Right kidney (tissue), 1 donor: Measurements from ENCODE around the gene BCAS3.
A peak's percentile ranks its signal among the peaks of the same experiment; 100 is the strongest.

Source experiments
- DNase-seq: peaks from one replicate; pipeline ENCODE4 v3.0.0-alpha.2; 2016

Gene BCAS3

DNA sequence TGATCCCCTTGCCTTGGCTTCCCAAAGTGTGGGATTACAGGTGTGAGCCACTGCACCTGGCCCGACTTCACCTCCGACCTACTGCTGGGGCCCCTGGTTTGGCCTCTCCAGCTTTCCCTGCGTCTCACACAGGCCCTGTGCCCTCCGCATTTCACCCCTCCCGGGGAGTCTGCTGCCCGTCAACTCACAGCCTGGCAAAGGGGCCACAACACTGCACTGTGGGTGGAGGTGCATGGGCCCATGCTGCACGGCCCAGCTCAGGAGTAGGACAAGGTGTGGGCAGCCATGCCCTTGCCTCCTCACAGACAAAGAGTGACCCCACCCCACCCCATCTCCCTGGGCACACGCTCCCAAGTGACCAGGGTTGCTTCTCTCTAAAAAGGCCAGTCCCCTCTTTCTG, 709.4 kb downstream of the BCAS3 start:
- no peak for DNase-seq

DNA sequence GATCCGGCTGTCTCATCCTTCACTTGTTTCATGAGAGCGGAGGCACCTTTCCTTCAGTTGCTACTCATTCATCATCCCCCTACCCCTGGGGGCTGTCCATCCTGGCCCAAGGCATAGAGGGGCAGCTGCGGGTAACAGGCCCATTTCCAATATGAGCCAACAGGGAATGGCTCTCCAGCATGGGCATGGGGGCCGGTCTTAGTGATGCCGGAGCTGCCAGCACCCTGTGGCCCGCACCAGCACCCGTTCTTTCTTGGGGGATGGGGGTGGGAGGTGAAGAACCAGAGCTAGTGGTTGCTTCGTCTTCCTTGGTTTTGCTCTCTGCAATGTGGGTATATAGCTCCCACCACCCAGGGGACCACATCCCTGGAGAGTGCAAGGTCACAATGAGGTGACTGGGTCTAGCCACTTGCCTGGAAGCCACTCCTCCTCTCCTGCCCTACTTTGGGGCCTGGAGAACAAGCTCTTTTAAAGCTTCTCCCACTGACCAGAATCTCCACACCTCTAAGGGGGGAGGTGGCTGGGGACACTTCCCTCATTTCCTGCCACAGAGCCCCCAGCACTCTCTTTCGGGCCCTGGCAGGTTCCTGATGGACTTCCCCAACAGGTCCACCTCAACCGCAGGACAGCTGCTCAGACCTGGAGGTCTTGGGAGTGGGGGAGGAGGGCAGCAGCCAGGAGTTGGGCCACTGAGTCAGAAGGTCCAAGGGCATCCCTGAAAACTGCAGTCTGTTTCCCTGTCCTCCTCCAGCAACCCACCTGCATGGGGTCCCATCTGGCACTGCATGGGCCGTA, 710.1 kb downstream of the BCAS3 start:
- DNase-seq: no peak

DNA sequence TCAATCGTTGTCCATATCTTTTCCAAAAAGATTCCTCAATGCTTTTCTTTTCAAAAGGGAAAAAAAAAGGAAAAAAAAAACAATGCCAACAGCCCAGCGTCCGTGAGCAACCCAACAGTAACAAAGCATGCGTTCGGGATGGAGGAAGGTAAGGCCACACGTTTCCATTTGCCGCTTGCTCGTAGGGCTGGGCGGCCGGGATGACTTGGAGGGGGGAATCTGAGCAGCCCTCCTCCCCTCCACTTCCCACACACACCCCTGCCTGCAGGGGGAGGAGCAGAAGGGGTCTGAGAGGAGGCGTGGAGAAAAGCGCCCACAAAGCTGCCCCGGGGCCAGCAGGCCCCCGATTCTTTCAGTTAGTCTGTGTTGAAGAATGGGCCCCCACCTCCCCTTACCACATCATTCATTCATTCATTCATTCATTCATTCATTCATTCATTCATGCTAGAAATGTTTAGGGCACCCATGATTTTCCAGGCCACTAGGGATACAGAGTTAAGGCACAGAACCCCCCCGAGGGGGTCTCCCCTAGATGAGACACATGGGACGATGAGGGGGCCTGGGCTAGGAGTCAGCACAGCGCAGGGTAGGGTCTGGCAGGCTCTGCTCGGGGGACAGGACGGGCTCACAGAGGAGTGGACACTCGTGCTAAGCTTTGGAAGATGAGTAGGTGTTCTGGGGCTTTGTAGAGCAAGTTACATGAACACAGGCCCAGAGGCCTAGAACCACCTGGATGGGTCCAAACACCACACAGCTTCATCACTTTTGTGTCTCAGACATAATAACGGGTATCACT, 711.1 kb downstream of the BCAS3 start:
- peak; percentile 9 for DNase-seq

DNA sequence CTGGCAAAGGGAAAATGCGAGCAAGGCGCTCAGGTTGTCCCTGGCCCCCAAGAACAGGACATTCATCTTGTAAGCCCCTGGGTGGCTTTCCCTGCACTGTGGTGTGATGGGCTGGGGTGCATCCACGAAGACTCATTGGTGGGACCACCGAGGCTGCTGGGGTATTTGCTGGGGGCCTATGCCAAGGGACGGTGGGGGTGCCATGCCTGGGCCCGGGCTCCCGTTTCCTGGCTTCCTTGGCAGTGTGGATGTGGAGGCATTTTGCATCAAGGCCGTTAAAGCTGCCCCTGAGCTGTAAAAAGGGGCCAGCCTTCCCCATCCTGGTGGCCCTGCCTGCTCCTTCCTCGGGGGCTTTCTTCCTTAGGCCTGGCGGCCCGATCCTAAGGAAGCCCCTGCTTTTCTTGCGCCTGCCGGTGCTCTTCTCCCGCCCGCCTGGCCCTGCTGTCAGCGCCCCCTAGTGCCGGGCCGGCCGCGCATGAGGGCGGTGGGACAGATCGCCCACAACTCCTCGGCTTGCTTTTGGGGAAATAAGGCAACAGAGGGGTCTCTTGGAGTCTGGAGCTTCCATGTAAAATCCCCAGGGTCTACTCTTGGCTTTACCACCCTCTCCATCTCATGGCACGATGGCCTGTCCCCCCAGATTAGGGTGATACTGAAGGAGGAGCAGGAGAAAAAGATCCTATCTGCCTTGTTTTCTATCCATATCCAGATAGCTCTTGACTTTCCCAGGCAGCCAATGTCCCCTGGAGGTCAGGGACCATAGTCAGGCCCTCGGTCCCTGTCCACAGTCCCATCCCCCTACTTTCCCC, 712.2 kb downstream of the BCAS3 start:
- DNase-seq: peak; percentile 78

DNA sequence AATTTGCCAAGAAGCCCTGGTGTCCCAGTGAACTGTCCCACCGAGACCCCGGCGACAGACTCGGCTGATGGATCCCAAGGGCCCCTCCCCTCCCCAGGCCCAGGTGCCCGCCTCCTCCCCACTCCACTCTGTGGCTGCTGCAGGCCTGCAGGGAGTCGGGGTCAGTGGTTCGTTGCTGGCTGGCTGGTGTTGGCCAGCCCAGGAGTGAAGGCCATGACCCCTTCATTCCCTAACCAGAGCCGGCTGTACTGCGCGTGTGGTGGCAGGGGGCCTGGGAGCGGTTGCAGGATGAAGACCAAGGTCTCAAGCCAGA, 712.8 kb downstream of the BCAS3 start:
- DNase-seq: no peak

DNA sequence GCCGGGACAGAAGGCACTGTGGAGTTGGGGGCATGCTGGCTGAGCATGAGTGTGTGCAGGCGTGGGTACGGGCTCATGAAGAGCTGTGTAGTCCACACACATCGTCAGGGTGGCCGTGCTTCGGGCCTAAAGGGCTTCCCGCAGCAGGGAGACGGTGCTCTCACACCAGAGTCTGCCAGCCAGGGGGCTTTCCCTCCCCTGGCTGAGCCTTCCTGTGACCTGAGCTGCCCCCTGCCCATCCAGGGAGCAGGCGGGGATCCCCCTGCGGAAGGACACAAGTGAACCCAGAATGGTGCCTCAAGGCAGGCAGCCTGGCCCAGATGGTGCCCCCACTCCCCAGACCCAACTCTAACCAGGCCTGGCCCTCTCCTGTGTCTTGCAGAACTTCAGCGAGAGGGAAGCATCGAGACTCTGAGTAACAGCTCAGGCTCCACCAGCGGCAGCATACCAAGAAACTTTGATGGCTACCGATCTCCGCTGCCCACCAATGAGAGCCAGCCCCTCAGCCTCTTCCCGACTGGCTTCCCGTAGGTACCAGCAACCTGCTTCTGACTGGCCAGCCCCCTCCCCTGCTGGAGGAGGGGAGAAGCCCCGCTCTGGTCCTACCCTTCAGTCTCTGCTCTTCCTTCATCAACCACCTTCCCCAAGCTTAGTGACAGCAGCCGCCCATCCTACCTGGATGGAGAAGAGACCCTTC, 714.1 kb downstream of the BCAS3 start:
- no peak for DNase-seq

DNA sequence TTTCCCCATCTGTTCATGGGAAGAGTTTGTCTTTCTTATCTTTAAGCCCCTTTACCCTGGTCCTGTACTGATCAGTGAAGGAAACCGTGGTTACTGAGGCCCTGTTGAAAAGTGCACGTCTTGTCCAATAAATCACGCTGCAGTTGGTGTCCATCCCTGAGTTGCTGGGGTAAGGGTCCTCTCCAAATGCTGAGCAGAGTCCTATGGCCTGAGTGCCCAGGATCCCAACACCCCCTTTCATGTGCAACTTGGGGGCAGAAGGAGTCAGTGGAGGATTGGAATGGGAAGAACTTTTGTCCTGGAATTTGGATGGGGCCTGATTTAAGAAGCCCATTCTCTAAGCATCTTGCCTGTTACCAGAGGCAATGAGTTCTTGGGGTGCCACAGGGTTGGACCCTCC, 715.0 kb downstream of the BCAS3 start:
- DNase-seq: no peak

DNA sequence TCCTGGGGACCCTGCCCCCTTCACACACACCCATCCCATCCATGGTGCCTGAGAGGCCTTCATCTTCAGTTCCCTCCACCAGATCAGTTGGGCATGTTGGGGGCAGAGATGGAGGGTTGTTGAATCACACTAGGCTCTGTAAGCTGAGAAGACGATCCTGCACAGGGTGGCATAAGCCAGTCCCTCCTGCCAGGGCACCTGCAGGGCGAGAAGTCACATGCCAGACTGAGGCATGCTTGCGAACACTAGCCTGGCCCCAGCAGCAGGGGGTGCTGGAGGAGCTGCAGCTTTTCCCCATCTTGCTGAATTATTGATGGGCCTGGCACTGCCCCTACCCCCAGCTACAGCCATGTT, 715.9 kb downstream of the BCAS3 start:
- DNase-seq: no peak

DNA sequence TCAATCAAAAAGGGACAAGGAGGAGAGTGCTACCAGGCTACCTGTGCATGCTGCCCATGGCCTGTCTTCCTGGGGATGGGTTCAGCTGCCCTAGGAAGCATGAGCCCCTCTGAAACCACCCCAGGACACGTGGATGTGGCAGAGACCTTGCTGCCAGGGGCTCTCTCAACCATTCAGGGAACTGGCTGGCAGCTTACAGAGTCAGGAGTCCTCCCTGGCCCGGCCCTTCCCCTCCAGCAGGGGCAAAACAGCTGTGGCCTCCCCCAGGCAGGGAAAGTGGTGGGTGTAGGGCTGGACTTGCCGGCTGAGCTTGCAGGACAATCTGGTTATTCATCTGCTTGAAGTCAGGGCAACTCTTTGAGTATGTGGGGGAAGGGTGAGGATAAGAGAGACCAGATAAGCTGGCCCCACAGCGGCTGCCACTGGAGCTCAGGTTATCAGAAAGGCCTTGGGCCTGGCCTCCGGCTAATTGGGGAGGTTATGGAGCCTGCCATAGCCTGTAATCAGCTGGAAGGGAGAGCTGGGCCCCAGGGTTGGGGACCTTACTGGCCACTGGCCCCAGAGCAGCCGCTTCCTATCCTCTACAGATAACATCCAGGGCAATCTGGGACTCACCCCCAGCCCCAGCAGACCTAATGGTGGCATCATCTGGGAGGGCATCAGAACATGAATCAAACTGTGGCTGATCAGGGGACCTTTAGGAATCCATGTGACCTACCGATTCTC, 716.4 kb downstream of the BCAS3 start:
- peak; percentile 31 for DNase-seq

DNA sequence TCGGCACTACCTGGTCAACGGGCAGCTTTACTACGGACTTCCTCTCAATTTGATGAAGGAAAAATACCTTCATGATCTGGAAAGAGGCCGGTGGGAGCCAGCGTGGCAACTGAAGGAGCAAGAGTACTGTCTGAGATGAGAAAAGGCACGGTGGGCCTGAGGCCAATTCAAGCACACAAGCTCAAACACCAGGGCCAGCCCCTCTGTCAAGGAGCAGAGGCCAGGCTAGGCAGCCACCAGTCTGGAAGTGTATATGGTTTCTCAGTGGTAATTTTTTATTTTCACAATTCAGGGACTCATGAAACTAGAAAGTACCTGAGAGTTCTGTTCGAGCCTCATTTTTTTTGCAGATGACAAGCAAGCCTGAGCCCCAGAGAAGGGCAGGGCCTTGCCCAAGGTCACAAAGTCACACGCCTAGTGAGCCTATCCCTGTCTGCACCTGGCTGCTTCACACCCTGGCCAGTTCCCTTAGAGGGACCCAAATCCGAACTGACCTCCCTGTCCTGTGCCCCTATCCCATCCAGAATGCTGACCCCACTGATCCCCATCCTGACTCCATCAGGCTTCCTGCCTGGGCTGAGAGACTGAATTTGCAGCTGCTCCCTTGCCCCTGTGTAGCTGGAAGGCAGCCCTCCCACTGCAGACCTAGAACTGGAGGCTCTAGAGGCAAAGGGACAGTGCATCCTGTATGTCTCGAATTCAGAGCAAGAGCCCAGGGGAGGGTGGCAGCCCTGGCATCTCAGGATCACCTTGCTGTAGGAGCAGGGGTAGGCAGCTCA, 717.2 kb downstream of the BCAS3 start:
- peak; percentile 43 for DNase-seq

DNA sequence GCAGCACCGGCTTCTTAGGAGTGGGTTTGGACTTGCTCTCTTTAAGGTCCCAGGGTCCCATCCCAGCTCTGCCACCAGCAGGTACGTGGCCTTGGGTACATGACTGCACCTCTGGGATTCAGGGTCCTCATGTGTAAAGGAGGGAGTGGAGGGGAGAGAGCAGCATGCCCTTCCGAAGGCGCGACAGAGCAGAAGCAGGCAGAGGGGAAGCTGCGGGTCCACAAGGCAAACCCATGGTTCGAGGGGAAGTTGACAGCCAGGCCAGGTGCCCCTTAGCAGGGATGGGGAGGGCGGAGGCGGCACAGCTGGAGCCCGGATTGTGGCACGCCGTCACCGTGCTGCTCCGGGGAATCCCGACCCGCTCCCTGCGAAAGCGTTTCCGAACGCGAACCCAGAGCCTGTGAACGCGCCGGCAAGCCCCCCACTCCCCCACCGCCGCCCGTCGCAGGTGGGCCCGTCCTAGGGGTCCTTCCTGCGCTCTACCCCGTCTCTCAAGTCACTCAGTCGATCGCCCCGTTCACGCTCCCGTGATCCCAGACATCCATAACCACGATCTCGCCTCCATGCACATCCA, 717.8 kb downstream of the BCAS3 start:
- peak; percentile 70 for DNase-seq

DNA sequence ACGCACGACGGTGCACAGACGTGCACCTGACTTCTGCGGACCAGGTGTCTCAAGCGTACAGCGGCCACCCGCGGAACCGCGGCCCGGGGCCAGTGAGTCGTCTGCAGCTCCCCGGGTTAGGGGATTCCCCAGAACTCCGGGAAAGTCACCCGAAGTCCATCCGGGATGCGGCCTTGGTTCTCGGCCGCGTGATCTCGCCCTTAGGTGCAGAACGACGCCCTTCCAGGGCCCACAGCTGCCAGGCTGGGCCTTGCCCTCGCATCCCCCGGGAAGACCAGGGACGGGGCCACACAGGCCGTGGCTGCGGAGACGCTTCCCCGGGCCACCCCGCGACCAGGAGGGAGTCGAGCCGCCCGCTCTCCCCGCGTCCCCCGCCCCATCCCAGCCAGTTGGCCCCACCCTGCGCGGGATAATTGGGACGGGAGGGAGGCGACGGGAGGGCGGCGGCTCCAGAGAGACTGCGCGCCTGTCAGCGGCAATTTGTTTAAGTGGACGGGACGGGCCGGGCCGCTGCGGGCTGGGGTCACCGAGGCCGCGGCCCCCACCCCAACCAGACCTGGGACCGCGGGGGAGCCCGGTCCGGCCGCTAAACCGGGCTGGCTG, 718.4 kb downstream of the BCAS3 start:
- peak; percentile 82 for DNase-seq

DNA sequence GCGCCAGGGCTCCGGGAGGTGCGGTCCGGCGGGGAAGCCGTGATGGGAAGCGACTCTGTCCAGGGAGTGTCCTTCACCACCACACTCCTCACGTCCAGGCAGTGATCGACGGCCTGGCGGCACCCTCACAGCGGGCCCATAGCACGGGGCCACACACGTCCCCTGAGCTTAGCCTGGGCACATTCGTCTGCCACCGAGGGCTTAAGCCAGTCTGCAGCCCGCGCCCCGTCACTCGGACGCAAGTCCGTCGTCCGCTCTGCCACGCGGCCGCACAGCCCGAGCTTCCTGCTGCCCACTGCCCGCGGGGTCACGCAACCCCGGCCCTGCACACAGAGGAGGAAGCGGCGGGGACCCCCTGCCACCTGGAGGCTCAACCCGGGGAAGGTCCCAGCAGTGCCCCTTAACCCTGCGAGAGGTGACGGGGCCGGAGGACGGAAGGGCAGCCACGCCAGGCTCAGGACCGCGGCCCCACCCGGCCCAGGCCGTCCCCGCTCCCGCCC, 719.0 kb downstream of the BCAS3 start:
- peak; percentile 82 for DNase-seq

DNA sequence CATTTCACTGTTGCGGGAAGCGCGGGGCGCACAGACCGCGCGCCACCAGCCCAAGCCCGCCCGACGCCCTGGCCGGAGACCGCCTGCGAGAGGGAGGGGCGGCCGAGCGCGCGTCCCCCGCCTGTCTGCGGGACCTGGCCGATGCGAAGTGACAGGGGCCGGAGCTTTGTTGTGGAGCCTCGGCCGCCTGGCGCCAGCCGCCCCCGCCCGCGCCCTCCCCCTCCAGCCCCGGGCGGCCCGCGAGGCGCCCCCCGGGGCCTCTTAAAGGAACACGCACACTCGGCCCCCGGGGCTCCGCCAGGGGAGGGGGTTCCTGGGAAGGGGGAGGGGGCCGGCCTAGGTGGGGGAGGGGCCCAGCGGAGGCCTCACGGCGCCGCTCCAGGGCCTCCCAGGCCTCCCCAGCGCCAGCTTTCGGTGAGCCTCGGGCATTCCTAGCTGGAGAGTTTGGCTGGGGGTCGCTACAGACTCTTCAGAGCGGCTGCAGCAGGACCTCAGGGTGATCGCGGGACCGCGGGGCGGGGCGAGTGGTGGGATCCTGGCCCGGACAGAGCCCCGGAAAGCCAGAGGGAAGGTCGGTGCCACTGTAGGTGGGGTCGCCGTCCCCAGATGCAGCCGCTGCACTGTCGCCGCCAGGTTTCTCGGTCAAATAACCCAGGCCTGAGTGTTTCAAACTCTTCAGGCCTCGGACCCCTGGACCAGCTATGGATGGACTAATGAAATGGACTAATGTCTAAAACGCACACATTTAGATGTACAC, 719.6 kb downstream of the BCAS3 start:
- no peak for DNase-seq

DNA sequence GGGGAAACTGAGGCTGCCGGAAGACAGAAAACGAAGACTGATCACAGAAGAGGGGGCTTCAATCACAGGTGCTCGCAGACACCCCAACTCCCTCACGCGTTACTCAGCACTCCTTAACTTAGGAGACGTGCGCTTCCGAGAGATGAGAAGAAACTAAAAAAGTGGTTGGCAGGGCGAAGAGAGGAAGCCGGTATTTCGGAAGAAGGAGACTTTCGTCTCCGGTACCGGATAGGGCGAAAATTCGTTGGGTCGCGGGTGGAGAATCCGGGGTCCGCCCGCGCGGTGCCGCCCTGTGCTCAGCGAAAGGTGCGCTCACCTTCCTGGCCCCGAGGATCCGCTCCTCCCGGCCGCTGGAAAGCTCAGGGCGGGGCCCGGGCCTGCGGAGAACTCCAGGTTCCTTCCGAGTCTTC, 721.1 kb downstream of the BCAS3 start:
- no peak for DNase-seq

DNA sequence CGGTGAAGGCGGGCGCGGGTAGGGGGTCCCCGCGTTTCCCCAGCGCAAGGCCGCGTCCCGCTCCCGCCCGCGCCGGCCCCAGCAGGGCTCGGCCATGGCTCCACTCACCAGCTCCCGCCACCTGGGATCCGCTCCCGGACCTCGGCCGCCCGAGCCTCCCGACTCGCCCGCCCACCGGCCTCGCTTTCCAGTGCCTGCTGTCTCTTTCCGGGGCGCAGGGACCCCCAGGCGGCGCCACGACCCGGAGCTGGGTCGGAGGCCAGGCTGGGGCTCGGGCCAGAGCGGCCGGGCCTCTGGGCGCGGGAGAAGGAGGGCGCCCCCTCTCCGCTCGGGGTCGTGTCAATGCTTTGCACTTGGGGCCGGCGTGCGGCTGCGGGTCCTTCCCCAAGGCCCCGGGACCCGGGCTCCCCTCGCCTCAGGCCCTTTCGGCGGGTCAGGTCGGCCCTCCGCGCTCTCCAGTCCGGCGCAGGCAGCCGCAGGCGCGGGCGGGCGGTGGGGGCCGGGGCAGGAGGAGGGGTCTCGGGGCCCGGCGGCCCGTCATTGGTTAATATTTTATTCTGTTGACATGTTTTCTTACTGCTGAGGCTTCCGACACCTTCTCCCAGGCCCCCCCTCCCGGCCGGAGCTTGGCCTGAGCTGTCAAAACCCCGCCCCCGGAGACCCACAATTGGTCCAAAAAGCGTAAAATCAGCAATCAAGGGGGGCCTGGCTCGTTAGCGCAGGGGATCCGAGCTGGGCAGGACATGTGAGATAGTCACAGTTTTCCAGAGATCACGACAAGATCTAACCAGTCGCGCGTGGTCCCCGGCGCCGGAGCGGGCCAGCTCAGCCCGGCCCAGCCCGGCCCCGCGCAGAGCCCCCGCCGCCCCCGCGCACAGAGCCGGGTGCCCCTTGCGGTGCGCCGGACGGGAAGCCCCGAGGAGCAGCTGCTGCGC, 721.7 kb downstream of the BCAS3 start, which contains the start of gene TBX2:
TSS of gene TBX2 (plus strand) at position 713 of the 935 bp plus-strand sequence. CDS start 334 bp downstream, outside the sequence.
- peak; percentile 89 for DNase-seq

DNA sequence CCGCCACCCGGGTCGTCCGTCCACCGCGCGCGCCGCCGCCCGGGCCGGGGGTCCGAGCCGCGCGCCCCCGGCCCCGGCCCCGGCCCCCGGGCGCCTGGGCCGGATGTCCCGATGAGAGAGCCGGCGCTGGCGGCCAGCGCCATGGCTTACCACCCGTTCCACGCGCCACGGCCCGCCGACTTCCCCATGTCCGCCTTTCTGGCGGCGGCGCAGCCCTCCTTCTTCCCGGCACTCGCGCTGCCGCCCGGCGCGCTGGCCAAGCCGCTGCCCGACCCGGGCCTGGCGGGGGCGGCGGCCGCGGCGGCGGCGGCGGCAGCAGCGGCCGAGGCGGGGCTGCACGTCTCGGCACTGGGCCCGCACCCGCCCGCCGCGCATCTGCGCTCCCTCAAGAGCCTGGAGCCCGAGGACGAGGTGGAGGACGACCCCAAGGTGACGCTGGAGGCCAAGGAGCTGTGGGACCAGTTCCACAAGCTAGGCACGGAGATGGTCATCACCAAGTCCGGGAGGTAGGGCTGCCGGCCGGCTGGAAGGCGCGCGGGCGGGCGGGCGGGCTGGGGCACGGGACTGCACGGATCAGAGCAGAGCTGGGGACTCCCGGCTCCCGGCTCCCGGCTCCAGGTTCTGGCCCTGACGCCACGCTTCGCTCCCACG, 722.5 kb downstream of the BCAS3 start:
- DNase-seq: peak; percentile 58
